Left cardiac atrium (tissue), 4 donors: Measurements from ENCODE around the gene SZT2. TPM values are rescaled to one million over a fixed set of nuclear protein-coding genes. Genes with fewer than 3 reads are reported as not detected.
"Not testable (repeated sequence)": the region's sequence is repeated elsewhere in the genome, so short reads cannot be mapped to it uniquely, and the experiment has no call there.

ENCODE experiments used
- ATAC-seq, 2 donors: fragments of 200-7000 bp; cut with Tn5 transposase; one replicate each; pipeline ENCODE4 v1.9.1; 2020; ENCODE audit warnings: mild to moderate bottlenecking in 2 of 2, moderate library complexity in 2 of 2
- DNase-seq: peaks from one replicate; pipeline ENCODE4 v3.0.0-alpha.2; 2020
- intact Hi-C, 2 donors: fragments of 100-400 bp; cut with DNase I; formaldehyde crosslinking; loops; one replicate each; pipeline versions ENCODE4 v1.14.1 to v1.15.1; 2022 to 2023
- total RNA-seq, 2 donors: library from RNA; stranded (reverse); fragmentation: NEBNext Ultra II Directional; extraction: Animal tissue kit (Norgen Biotek cat#: 25700); gene quantifications; one replicate each; pipeline ENCODE4 v1.2.1, GENCODE V29; 2021
- donor health status: DM: no; HTN: yes; CAD: no.
- donor health status: DM: no; HTN: yes; CAD: no; lungs with severe emphysema.
- donor health status: DM: yes; HTN: yes; CAD: no.
- donor health status: Dilated cardiomyopathy.

Gene SZT2
- total RNA-seq, 2 donors from 2014 or later: 26.3 to 30.5 TPM

DNA sequence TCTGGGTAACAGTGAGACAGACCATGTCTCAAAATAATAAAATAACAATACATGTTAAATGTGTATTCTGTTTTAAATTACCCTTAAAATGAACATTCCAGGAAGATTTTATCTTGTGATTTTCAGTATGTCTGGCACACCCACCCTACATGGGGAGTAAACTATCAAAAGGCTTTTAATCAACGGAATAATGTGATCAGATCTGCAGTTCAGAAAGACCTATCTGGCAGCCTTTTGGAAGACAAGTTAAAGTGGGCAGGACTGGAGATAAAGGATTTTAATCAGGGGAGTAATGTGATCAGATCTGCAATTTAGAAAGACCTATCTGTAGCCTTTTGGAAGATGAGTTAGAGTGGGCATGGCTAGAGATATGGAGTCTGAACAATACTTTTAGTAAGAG lies 10.2 kb upstream of the SZT2 start:
- ATAC-seq (no peak), DNase-seq (no peak)
- intact Hi-C loops: no loop called here

DNA sequence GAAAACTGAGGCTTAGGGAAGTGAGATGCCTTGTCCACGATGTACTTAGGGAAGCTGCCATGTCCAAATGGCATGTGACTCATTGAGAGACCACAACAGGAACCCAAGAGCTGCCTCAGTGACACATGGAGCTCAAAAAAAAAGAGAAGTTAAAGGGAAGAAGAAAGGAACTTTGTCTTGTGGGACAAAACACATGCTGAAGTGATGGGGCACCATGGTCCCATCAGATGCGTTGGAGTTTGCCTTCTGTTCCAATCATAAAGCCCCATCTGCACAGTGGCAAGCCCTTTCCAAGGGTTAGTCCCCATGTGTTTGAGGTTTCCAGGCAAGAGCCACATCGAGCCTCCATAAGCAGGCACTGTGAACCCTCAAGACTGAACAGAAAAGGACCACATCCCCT lies 8.1 kb upstream of the SZT2 start:
- intact Hi-C loops: loop anchor here (2.0 to 10.0 kb wide), 2 partner anchors 143 to 147 kb away; no protein-coding TSS in a partner anchor
- peak in 1 of 2 donors; percentile 58 for ATAC-seq
- no peak for DNase-seq

DNA sequence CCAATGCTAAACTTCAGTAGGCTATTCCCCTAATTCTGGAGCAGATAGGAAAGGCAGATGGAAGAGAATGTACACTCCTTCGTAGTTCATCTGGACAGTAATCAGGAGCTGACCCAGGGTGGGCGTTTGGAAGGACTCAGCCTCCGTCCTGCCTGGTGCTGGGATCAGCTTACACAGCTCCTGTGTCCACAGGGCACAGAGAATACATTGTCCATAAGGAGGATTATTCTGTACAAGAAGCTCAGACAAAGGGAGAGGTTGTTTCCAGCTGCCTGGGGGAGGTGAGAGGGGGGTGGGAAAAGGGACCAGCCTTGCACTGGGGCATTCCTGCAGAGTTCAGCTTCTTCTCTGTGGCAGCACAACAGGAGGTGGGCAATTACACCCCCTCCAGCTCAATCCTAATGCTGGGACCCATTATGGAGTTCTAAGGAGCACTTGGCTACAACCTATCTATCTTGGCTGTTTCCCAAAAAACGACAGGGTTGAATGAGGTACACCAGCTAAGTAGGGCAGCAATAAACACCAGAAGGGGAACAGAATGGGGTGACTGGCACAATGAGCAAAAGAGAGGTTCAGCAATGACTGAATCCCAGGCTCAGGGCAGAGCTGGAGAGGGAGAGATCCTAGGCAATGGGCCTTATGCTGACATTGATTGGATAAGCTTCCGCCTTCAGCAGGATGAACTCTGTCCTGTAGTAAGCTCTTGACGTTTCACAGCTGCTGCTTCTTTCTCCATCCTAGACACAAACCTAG lies 7.5 kb upstream of the SZT2 start:
- DNase-seq (no peak), ATAC-seq (peak; percentile 54 to 85)
- intact Hi-C loops: loop anchor here (2.0 to 10.0 kb wide), 2 partner anchors 143 to 147 kb away; no protein-coding TSS in a partner anchor

DNA sequence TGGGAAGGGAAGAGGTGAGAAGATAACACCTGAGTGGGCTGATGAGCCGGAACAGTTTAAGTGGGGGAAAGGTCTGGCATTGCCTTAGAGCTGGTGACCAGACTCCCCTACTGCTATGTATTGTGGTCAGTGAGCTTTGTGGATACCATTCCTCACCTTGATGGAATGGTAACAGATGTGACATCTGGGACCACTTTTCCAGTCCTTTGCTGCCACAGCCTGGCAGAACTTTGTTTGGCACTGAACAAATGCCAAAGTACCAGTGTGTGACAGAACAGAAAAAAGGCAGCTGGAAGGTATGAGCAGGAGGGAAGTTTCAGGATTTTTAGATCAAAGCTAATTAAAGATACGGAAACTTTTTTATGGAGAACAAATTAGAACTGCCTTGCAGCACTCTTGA lies 6.2 kb upstream of the SZT2 start:
- intact Hi-C loops: loop anchor here (2.0 to 10.0 kb wide), 2 partner anchors 145 to 149 kb away; no protein-coding TSS in a partner anchor
- ATAC-seq (peak in 1 of 2 donors; percentile 28), DNase-seq (no peak)

DNA sequence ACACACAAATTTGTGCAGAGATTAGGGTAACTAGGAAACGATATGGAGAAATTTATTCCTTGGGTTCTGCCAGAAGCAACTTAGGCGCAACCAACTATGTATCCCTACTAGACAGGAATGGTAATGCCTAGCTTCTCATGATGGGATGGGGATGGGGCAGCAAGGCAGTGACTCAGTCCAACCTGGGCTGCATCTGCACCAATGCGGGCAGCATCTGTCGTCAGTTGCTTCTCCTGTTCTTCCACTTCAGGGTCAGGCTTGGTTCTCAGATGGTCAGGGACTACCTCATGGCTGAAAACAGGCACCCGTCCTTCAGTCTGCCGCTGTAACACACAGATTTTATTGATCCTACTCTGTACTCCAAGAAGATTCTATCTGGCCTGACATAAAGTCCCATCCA lies 3.0 kb upstream of the SZT2 start:
- intact Hi-C loops: loop anchor here in 1 of 2 donors (10.0 kb wide), 1 partner anchor 152 kb away; no protein-coding TSS in a partner anchor
- no peak for ATAC-seq

DNA sequence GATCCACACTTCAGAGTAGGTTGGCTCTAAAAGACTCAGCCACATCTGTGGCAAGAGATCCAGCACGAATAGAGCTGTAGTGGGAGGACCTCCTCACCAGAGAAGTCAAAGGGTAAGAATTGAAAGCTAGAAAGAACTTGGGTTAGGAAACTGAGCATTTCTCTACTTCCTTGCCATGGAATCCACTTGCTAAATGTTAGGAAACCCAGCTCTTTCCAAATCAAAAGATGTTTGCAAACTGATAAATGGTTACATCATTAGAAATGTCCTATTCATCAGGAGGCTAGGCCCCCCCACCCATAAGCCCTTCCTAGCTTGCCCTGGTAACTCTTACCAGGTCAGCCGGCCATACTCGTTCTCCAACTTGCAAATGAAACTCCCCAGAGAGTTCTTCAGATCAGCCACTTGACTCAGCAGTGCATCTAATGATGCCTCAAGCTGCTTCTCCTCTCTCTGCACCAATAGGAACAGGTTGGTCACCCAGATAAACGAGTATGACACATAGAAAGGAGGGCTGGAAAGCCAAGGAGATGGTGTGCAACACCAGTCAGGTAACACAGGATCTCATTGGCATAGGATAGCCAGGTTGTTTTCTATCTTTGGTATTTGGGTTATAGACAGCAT lies 1.6 kb upstream of the SZT2 start:
- no peak for ATAC-seq
- DNase-seq: no peak
- intact Hi-C loops: loop anchor here in 1 of 2 donors (10.0 kb wide), 1 partner anchor 153 kb away; no protein-coding TSS in a partner anchor

More for the DNA sequence above, 3.0 kb upstream of the SZT2 start:
- no peak for DNase-seq

DNA sequence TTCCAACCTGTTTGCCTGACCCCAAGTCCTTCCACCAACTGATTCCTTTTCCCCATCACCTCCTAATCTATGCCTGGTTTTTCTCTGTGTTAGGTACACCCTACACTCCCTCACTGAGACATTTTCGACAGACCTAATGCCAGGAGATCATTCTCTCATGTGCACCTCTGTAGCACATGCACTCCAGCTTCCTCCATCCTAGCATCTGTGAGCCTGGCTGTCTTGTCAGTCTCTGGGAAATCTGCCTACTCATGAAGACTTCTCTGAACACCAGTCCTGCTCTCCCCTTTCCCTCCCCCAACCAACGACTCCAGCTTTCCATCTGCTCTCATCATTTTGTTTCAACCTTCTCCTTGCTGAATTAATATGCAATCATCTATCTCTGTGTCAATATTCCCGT lies 1.1 kb upstream of the SZT2 start:
- intact Hi-C loops: loop anchor here in 1 of 2 donors (10.0 kb wide), 1 partner anchor 154 kb away; no protein-coding TSS in a partner anchor

DNA sequence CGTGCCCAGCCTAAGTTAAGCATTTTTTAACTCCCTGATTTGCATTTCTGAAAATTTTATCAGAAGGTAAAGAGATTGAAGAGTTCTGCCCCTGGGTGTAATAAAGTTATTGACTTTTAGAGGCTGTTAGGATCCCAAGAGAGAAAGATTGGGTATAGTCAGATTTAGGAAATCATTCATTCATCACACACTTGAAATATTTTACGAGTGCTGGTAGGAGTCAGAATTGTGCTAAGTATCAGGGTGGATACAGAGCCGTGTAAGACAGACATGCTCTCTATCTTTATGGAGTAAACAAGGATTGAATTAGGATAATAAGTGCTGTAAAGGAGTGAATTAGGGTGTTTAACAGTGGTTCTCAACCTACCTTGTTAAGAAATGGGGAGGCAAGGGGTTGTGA lies 3.0 kb downstream of the SZT2 start:
- intact Hi-C loops: no loop called here
- ATAC-seq (no peak), DNase-seq (no peak)

More for the DNA sequence above, 1.1 kb upstream of the SZT2 start:
- no peak for DNase-seq
- no peak for ATAC-seq

DNA sequence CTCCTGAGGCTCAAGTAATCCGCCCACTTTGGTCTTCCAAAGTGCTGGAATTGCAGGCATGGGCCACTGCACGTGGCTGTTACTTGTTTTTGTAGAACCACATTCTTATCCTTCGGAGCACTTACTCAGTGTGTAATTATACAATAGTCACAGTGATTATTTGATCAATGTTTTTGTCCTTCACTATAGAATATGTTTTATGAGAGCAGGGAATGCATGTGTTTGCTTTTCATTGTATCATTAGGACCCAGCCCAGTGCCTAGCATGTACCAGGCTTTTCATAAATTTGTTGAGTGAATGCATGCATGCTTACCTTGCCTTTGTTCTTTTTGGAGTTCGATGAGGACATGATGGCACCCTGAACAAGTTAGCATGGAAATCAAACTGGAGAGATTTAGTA lies 5.8 kb downstream of the SZT2 start:
- no peak for ATAC-seq

DNA sequence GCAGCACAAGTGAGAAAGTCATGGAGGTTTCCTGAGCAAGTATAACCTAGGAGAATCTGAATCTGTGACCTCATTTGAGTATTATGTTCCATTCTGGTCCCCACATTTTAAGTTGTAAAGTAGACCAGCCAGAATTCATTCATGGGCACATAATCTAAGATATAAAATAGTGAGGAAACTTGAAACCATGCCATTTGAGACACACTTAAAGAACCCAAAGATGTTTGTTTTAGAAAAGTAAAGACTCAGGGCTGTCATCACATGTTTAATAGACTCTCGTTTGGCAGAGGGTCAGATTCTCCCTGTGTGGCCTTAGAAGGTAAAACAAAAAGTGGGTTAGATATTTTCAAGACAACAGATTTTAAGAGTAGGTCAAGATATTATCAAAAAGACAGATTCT lies 6.4 kb downstream of the SZT2 start:
- DNase-seq (no peak), ATAC-seq (no peak)
- intact Hi-C loops: no loop called here

More for the DNA sequence above, 5.8 kb downstream of the SZT2 start:
- no peak for DNase-seq
- intact Hi-C loops: no loop called here

DNA sequence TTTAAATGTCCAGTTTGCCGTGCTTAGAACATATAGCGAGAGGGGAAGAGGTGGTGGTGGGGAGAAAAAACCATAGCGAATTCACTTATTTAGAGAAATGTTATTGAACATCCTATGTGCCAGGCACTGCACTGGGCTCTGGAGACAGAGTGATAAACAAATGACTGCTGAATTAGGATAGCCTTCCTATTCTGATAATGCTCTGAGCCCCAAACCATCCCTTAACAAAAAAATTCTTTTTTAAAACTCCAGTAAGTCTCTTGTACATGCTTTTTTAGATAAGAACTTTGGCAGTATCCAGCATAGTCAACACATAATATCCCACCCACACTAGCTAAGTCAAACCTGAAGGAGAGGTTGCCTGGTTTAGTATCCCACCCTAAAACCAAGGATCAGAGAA lies 8.5 kb downstream of the SZT2 start:
- intact Hi-C loops: no loop called here
- no peak for DNase-seq
- no peak for ATAC-seq

DNA sequence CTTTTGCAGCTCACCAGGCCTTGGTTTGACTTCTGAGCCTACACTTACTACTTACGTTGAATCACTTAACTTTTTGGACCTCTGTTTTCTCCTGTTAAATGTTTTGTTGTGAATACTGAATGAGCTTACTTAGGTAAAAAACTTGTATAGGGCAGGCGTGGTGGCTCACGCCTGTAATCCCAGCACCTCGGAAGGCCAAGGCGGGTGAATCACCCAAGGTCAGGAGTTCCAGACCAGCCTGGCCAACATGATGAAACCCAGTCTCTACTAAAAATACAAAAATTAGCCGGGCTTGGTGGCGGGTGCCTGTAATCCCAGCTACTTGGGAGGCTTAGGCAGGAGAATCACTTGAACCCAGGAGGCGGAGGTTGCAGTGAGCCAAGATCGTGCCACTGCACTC lies 10.7 kb downstream of the SZT2 start:
- ATAC-seq, intact Hi-C loops, DNase-seq: not testable (repeated sequence)

DNA sequence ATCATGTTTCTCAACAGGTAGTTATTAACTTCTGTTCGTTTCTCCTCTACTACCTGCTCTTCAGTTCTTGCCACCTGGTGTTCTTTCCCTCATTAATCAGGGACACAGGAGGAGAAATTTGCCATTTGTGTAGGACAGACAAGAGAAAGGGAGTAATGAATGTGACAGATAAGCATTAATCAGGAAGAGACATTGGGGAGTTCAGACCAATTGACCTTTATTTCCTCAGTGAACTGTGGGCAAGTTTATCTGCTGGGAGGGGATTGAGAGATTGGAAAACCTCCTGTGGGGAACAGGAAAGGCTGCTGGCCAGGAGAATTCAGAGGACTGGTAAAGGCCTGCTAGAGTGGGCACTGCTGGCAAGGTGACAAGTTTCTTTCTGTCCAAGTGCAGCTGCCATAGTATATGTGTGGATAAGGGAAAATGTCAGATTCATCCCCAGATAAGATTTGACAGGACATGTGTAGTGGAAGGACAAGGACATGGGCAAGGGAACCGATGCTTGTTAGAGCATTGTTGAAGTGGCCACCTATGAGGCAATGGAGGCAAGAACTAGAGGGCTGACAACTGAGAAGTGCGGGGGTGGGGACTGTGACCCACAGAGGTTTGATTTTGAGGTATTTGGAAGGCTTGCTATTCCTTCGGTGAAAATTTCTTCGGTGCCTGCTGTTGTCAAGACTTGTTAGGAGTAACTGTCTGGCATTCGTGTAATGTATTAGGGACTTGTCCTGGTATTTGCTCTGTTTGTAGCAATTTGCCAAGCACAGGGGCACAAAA lies 12.6 kb downstream of the SZT2 start:
- no peak for DNase-seq
- ATAC-seq: no peak
- intact Hi-C loops: no loop called here

DNA sequence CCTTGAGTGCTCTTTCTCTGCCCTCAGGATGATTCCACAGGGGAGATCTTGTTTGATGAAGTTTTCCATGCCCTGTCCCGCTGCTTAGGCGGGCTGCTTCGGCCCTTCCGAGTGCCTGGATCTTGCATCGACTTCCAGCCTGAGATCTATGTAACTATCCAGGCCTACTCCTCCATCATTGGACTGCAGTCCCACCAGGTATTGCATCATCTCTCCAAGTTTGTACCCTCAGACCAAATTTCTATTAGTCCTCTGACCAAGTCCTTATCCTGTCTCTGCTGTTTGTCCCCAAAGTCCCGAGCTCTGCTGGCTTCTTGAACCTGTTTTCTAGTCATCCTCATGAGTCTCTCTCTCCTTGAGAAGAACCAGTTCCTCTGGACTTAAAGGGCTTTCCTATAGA lies 14.7 kb downstream of the SZT2 start:
- no peak for ATAC-seq
- intact Hi-C loops: no loop called here
- DNase-seq: no peak

DNA sequence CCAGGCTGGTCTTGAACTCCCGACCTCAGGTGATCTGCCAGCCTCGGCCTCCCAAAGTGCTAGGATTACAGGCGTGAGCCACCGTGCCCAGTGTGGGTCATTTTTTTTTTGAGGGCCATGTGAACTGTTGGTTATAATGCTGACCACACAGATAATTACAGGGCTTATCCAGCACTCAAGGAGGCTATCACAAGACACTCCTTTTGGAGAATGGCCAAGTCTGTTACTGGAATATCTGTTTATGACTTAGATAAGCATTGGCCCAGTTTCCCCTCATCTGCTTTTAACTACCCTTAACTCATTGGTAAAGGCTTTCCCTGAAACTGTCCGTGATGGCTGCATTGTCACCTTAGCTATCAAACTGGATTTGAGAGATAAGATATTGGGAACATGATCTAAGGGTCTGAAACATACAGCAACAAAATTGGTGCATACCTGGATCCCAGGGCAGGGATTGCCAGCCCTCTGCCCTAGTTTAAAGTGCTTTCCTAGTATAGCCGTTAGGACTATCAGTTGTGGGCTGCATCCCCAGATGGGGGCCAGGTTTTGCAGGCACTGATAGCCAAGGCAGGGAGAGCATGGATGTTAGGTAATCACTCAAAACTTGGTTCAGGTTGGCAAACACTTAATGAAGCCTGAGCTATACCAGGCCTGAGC lies 15.6 kb downstream of the SZT2 start:
- intact Hi-C loops: no loop called here
- DNase-seq: no peak
- peak; percentile 45 to 87 for ATAC-seq

DNA sequence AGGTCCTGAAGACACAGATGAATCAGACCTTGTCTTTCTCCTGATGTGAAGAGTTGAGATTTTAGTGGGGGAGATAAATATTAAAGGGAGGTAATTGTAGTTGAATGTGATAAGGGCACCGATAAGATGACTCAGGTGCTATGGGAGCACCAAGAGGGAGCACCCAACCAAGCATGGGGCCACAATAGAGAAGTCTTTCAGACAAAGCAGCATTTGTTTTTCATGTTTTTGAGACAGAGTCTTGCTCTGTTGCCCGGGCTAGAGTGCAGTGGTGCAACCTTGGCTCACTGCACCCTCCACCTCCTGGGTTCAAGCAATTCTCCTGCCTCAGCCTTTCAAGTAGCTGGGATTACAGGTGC lies 16.2 kb downstream of the SZT2 start:
- peak in 1 of 2 donors; percentile 27 for ATAC-seq
- intact Hi-C loops: no loop called here
- DNase-seq: no peak

DNA sequence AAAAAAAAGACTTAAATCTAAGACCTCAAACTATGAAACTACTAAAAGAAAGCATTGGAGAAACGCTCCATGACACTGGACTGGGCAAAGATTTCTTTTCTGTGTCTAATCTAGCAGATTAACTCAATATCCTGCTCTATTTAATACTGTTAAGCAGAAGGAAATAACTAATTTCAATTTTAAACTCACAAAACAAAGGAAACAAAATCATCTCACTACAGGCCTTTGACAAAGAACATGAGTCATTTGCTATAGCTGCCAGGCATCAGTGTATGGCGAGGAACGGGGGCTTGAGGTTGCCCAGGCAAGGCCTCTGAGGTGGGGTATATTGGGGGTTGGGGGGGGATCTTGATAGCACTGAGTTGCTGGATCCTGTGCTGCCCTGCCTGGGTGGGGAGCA lies 20.9 kb downstream of the SZT2 start:
- ATAC-seq: no peak
- DNase-seq: no peak
- intact Hi-C loops: loop anchor here in 1 of 2 donors (10.0 kb wide), 1 partner anchor 186 kb away; no protein-coding TSS in a partner anchor

DNA sequence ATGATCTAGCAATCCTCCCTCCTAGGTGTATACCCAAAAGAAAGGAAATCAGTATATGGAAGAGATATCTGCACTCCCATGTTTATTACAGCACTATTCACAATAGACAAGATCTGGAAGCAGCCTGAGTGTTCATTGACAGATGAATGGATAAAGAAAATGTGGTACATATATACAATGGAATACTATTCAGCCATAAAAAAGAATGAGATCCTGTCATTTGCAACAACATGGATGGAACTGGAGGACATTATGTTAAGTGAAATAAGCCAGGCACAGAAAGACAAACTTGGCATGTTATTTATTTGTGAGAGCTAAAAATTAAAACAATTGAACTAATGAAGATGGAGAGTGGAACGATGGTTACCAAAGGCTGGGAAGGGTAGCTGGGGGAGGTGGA lies 23.7 kb downstream of the SZT2 start:
- intact Hi-C loops: loop anchor here in 1 of 2 donors (10.0 kb wide), 1 partner anchor 189 kb away; no protein-coding TSS in a partner anchor
- ATAC-seq, DNase-seq: not testable (repeated sequence)

DNA sequence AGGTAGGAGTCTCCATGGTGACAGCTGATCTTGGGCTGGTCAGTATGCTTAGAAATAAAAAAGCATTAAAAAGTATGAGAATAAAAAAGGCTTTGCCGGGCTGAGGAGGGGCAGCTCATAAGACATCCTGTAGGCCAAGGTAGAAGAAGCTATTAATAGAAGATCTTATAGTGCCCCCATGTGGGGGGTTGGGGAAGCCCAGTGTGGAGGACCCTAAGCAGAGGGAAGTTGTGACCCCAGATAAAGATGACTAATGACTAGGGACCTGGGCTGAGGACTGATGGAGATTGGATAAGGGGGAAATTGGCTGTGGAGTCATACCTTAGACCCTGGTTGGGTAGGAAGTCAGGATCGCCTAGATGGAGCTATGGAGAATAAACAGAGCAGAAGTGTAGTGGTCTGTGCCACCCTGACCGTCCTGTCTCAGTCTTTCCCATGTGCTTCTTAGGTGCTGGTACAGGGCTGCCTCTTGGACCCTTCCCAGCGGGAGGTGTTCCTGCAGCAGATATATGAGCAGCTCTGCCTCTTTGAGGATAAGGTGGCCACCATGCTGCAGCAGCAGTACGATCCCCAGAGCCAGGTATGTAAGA lies 25.0 kb downstream of the SZT2 start:
- intact Hi-C loops: loop anchor here (5.0 to 10.0 kb wide), 2 partner anchors 182 to 190 kb away; no protein-coding TSS in a partner anchor
- DNase-seq (peak; percentile 62), ATAC-seq (peak; percentile 76 to 84)
